ENCODE measurements around the gene ACSL3. TPM values are rescaled to one million over a fixed set of nuclear protein-coding genes. Genes with fewer than 3 reads are reported as not detected.

Gene ACSL3
- total RNA-seq, 4 donors from 2014 or later = 46.5 to 71.6 (median 52.1) TPM

DNA sequence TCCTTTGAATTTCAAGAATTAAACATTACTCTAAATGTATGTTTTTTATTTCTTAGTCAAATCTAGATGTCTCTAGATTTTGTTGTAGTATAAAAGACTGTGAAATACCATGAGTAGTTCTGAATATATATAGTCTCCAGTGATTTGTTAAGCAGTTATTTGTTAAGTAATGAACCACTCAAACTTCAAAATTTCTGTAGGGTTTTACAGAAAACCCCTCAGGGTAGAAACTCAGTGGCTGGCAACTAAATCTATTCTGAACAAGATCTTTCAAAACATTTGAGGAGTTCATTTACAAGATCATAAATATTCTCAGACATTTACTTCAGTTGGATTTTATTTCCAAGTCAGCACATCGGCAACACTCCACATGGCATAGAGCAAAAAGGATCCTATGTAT lies 35.8 kb upstream of the ACSL3 start:
- 75 to 88% methylated on average over 1 of the region's 1 CpG for WGBS, 2 donors (ENCODE audit: low coverage in 1 of 2)
- peaks cover 0 to 2% (median 0%) of the 10 kb centered on the region in 3 donors for H3K4me1 ChIP-seq
- no peaks in the 10 kb centered on the region for H3K36me3 ChIP-seq
- H3K4me3 ChIP-seq = no peak overlapping the region
- TF ChIP-seq POLR2A (IDR thresholded peaks at IDR 0.05) (no peak), EP300 (IDR thresholded peaks at IDR 0.05) (no peak), POLR2AphosphoS5 (IDR thresholded peaks at IDR 0.05) (no peak)
- H3K9me3 ChIP-seq = no peaks in the 10 kb centered on the region
- H3K27me3 ChIP-seq = no peaks in the 10 kb centered on the region
- ATAC-seq = no peak
- no peak overlapping the region for H3K27ac ChIP-seq

DNA sequence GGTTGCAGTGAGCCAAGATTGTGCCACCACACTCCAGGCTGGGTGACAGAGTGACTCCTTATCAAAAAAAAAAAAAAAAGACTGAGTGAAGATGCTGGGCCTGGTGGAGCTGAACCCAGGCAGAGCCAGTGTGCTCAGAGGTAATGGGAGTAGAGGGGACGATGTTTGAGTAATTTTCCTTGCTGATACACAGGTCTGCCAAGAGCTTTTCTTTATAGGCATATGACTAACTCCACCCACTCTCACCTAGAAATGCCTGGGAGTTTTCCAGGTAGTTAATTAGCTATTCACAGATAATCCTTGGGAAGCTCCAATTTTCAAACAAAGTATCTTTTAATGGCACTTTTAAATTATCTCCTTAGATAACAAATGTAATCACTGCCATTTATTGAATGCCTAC lies 33.4 kb upstream of the ACSL3 start:
- Histone ChIP-seq H3K9me3 (no peaks in the 10 kb centered on the region), H3K36me3 (no peaks in the 10 kb centered on the region), H3K27ac (no peak overlapping the region), H3K4me1 (no peaks in the 10 kb centered on the region), H3K4me3 (no peak overlapping the region), H3K27me3 (no peaks in the 10 kb centered on the region)
- TF ChIP-seq, protein P1, sequence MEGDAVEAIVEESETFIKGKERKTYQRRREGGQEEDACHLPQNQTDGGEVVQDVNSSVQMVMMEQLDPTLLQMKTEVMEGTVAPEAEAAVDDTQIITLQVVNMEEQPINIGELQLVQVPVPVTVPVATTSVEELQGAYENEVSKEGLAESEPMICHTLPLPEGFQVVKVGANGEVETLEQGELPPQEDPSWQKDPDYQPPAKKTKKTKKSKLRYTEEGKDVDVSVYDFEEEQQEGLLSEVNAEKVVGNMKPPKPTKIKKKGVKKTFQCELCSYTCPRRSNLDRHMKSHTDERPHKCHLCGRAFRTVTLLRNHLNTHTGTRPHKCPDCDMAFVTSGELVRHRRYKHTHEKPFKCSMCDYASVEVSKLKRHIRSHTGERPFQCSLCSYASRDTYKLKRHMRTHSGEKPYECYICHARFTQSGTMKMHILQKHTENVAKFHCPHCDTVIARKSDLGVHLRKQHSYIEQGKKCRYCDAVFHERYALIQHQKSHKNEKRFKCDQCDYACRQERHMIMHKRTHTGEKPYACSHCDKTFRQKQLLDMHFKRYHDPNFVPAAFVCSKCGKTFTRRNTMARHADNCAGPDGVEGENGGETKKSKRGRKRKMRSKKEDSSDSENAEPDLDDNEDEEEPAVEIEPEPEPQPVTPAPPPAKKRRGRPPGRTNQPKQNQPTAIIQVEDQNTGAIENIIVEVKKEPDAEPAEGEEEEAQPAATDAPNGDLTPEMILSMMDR (IDR thresholded peaks at IDR 0.05) = no peak
- no peak for TF ChIP-seq EP300 (IDR thresholded peaks at IDR 0.05)
- TF ChIP-seq POLR2AphosphoS5 (IDR thresholded peaks at IDR 0.05) = no peak
- no peak for TF ChIP-seq POLR2A (IDR thresholded peaks at IDR 0.05)
- WGBS, 2 donors (ENCODE audit: low coverage in 1 of 2) = 92 to 100% methylated on average over 1 of the region's 1 CpG
- no peak for ATAC-seq

DNA sequence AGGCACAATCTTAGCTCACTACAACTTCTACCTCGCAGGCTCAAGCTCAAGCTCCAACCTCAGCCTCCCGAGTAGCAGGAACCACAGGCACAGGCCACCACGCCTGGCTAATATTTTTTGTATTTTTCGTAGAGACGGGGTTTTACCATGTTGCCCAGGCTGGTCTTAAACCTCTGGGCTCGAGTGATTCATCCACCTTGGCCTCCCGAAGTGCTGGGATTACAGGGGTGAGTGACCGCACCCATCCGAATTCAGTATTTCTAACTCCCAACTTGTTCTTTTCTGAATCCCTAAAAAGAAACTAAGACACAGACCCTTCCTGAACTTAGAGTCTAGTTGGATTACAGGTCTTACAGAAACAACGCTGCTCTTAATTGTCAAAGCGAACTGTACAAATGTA lies 32.3 kb upstream of the ACSL3 start:
- no peaks in the 10 kb centered on the region for H3K4me1 ChIP-seq
- no peaks in the 10 kb centered on the region for H3K27me3 ChIP-seq
- H3K36me3 ChIP-seq = no peaks in the 10 kb centered on the region
- no peak for ATAC-seq
- 91 to 94% methylated on average over 8 to 11 of the region's 11 CpGs for WGBS, 2 donors (ENCODE audit: low coverage in 1 of 2)
- TF ChIP-seq POLR2A (IDR thresholded peaks at IDR 0.05) (no peak), EP300 (IDR thresholded peaks at IDR 0.05) (no peak), POLR2AphosphoS5 (IDR thresholded peaks at IDR 0.05) (no peak)
- TF ChIP-seq, protein P1 (IDR thresholded peaks at IDR 0.05) = no peak
- no peak overlapping the region for H3K27ac ChIP-seq
- no peak overlapping the region for H3K4me3 ChIP-seq
- H3K9me3 ChIP-seq = no peaks in the 10 kb centered on the region

DNA sequence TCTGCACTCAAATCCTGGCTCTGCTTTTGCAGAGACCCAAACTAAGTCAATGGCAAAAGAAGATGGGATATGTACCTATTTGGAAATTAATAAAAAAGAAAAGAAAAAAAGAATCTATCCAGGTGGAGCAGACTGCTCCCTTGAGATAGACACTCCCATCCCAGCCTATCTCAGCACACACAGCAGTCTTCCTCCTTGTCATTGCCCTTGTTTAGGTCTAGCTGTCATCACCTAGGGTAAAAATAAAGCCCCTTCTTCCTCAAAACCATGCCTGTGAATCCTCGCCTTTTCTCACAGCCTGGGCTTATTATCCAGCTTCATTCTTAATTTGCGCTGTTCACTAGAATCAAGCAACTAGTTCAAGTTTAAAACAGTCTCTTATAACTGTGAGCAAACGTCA lies 30.7 kb upstream of the ACSL3 start:
- Histone ChIP-seq H3K9me3 (no peaks in the 10 kb centered on the region), H3K4me1 (no peaks in the 10 kb centered on the region), H3K36me3 (no peaks in the 10 kb centered on the region), H3K27me3 (no peaks in the 10 kb centered on the region), H3K27ac (no peak overlapping the region), H3K4me3 (no peak overlapping the region)
- TF ChIP-seq EP300 (IDR thresholded peaks at IDR 0.05) (no peak), POLR2A (IDR thresholded peaks at IDR 0.05) (no peak), POLR2AphosphoS5 (IDR thresholded peaks at IDR 0.05) (no peak)
- TF ChIP-seq, protein P1 (IDR thresholded peaks at IDR 0.05) = no peak
- ATAC-seq = no peak
- WGBS, 2 donors (ENCODE audit: low coverage in 1 of 2) = 45 to 68% methylated on average over 3 of the region's 3 CpGs

DNA sequence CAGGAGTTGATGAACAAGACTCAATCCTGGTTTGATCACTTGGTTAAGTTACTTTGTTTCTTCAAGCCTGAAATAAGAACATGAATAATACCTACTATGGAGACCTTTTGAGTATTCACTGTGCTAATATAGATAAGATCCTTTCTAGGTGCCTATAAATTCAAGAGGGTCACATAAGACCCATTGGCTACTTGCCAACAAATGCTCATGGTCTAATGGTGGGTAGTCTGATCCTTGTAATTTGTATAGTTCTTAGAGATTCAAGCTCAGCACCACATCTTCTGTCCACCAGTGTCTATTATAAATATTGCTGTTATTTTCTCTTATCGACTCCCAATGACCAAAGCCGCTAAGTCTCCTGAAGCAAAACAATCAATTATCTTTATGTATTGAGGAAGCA lies 27.4 kb upstream of the ACSL3 start:
- Histone ChIP-seq H3K4me1 (no peaks in the 10 kb centered on the region), H3K27me3 (no peaks in the 10 kb centered on the region), H3K27ac (no peak overlapping the region), H3K36me3 (no peaks in the 10 kb centered on the region), H3K9me3 (no peaks in the 10 kb centered on the region), H3K4me3 (no peak overlapping the region)
- no peak for ATAC-seq
- TF ChIP-seq, protein P1 (IDR thresholded peaks at IDR 0.05) = no peak
- TF ChIP-seq POLR2A (IDR thresholded peaks at IDR 0.05) = no peak
- TF ChIP-seq EP300 (IDR thresholded peaks at IDR 0.05) = no peak
- no peak for TF ChIP-seq POLR2AphosphoS5 (IDR thresholded peaks at IDR 0.05)
- WGBS, 2 donors (ENCODE audit: low coverage in 1 of 2) = 100% methylated on average over 1 to 2 of the region's 2 CpGs
